Ascending aorta (tissue), 2 donors: ENCODE data around the gene WFS1. TPM values are rescaled to one million over a fixed set of nuclear protein-coding genes. Genes with fewer than 3 reads are reported as not detected.

Source experiments
- DNase-seq, 2 donors: peaks; one replicate each; pipeline ENCODE4 v3.0.0-alpha.2; 2019; ENCODE audit warnings: low spot score in 2 of 2
- H3K27ac ChIP-seq, 2 donors: fragments of 200-600 bp; sonication (generic); one replicate each; pipeline ENCODE4 v1.5.1; 2016 to 2017; ENCODE audit warnings: mild to moderate bottlenecking in 1 of 2
- H3K27me3 ChIP-seq: fragments of 200-600 bp; sonication (generic); one replicate; pipeline ENCODE4 v1.5.1; 2017
- H3K36me3 ChIP-seq, 2 donors: fragments of 200-600 bp; sonication (generic); one replicate each; pipeline ENCODE4 v1.5.1; 2016
- H3K4me1 ChIP-seq, 2 donors: fragments of 200-600 bp; sonication (generic); one replicate each; pipeline ENCODE4 v1.5.1; 2016 to 2017; ENCODE audit warnings: mild to moderate bottlenecking in 1 of 2
- H3K4me3 ChIP-seq, 2 donors: fragments of 200-600 bp; sonication (generic); one replicate each; pipeline ENCODE4 v1.5.1; 2016 to 2017; ENCODE audit warnings: mild to moderate bottlenecking in 1 of 2
- H3K9me3 ChIP-seq, 2 donors: fragments of 200-600 bp; sonication (generic); one replicate each; pipeline ENCODE4 v1.5.1; 2016
- intact Hi-C: fragments of 100-400 bp; cut with DNase I; formaldehyde crosslinking; loops from one replicate; pipeline ENCODE4 v1.15.1; 2023
- total RNA-seq: library from RNA; depleted of rRNA; stranded (reverse); fragments of >200 nt; gene quantifications from one replicate; pipeline ENCODE4 v1.1.0, GENCODE V29; 2016
- TF ChIP-seq, protein P1 (sequence below), 3 experiments: fragments of 200-600 bp in 2 of 3; fragments of 450-650 bp in 1 of 3; sonication (generic) in 2 of 3; IDR thresholded peaks; one replicate each; pipeline ENCODE4 v1.5.1; 2016 to 2019; ENCODE audit warnings: antibody characterized with exemption in 3 of 3, mild to moderate bottlenecking in 1 of 3, moderate library complexity in 1 of 3

Gene WFS1
- total RNA-seq, 1 donor from 2014 or later = 166 TPM

DNA sequence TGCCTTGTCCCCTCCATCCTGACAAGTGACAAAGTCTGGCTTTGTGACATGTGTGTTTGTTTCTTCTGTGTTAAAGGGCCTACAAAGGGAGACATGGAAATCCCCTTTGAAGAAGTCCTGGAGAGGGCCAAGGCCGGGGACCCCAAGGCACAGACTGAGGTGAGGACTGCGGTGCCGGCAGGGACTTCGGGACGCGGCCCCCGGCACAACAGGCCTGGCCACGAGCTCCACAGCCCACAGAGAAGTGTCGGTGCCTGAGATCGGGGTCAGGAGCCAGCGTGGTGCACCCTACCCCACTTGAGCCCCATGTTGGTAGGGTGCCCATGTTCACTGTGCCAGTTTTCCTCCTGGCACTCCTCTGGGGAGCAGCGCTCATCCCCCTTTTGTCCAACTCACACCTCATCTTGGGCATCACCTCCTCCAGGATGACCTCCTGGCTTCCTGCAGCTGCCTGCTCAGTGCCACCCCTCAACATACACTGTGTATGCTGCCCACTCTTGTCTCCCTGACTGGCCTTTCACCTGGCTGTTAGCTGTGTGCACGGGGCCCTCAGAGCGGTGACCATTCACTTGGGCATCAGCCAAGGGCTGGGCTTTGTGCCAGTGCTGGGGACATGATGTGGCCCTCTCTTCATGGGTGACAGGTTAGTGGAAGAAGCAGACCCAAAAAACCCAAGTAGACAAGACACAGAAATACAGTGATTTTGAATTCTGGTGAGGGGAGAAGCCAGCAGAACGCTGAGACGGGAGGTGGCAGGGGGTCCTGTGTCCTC is 17.6 kb downstream of the WFS1 start:
- intact Hi-C loops = no loop called here
- TF ChIP-seq, protein P1, sequence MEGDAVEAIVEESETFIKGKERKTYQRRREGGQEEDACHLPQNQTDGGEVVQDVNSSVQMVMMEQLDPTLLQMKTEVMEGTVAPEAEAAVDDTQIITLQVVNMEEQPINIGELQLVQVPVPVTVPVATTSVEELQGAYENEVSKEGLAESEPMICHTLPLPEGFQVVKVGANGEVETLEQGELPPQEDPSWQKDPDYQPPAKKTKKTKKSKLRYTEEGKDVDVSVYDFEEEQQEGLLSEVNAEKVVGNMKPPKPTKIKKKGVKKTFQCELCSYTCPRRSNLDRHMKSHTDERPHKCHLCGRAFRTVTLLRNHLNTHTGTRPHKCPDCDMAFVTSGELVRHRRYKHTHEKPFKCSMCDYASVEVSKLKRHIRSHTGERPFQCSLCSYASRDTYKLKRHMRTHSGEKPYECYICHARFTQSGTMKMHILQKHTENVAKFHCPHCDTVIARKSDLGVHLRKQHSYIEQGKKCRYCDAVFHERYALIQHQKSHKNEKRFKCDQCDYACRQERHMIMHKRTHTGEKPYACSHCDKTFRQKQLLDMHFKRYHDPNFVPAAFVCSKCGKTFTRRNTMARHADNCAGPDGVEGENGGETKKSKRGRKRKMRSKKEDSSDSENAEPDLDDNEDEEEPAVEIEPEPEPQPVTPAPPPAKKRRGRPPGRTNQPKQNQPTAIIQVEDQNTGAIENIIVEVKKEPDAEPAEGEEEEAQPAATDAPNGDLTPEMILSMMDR (IDR thresholded peaks at IDR 0.05) = no peak
- Histone ChIP-seq H3K36me3 (peaks cover 52 to 87% of the 10 kb centered on the region in 2 donors), H3K4me3 (no peak overlapping the region), H3K9me3 (no peaks in the 10 kb centered on the region), H3K27me3 (no peaks in the 10 kb centered on the region), H3K27ac (no peak overlapping the region), H3K4me1 (peaks cover 0 to 6% of the 10 kb centered on the region in 2 donors)
- DNase-seq = peak in 1 of 2 donors; percentile 40

DNA sequence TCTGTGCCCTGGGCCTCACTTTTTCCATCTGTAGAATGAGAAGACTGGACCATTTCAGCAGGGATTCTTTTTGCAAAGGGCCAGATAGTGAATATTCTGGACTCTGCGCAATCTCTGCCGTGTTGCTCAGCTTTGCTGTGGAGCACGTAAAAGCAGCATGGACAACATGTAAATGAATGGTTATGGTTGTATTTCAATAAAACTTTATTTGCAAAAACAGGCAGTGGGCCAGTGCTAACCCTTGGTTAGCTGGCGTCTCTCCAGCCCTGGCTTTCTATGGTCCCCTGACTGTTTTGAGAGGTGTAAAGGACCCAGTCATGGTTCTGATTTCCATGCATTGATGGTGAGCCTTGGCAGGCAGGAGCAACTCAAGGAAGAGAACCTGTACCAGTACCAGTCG is 18.7 kb downstream of the WFS1 start:
- TF ChIP-seq, protein P1 (IDR thresholded peaks at IDR 0.05) = no peak
- Histone ChIP-seq H3K4me1 (no peaks in the 10 kb centered on the region), H3K27me3 (no peaks in the 10 kb centered on the region), H3K4me3 (no peak overlapping the region), H3K27ac (no peak overlapping the region), H3K36me3 (peaks cover 63 to 93% of the 10 kb centered on the region in 2 donors), H3K9me3 (no peaks in the 10 kb centered on the region)
- intact Hi-C loops = no loop called here
- peak in 1 of 2 donors; percentile 52 for DNase-seq

DNA sequence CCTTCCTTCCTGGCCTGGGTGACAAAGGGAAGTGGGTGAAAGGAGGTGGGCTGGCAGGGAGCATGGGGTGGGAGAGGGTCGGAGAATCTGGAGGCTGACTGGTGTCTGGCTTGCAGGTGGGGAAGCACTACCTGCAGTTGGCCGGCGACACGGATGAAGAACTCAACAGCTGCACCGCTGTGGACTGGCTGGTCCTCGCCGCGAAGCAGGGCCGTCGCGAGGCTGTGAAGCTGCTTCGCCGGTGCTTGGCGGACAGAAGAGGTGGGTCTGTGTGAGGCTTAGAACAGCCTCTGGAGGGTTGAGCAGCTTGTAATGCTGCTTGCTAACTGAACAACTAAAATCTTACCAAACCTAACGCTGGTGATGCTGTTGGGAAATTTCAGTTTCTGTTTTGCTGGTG is 19.2 kb downstream of the WFS1 start:
- intact Hi-C loops = no loop called here
- no peak overlapping the region for H3K4me3 ChIP-seq
- no peaks in the 10 kb centered on the region for H3K27me3 ChIP-seq
- H3K36me3 ChIP-seq = peaks cover 66 to 93% of the 10 kb centered on the region in 2 donors
- no peak overlapping the region for H3K27ac ChIP-seq
- DNase-seq = no peak
- H3K9me3 ChIP-seq = no peaks in the 10 kb centered on the region
- H3K4me1 ChIP-seq = no peaks in the 10 kb centered on the region
- TF ChIP-seq, protein P1 (IDR thresholded peaks at IDR 0.05) = no peak

DNA sequence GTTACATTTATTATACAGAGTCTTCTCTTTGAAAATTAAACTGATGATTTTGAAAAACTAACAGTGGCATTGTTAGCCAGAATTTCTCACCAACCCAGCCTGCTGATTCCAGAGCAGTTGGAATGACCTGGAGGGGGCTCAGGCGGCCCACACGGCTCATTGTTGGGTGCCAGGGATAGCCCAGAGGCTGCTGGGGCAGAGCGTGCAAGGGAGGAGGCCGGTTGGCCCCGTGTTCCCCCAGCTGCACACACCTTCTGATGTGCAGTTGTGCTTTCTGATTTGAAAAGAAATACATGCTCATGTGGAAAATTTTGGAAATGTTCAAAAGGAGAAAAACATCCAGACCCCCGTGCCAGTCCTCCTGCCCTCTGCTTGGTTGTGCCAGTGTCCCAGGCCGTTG is 20.6 kb downstream of the WFS1 start:
- TF ChIP-seq, protein P1 (IDR thresholded peaks at IDR 0.05) = no peak
- Histone ChIP-seq H3K27ac (no peak overlapping the region), H3K4me3 (no peak overlapping the region), H3K9me3 (no peaks in the 10 kb centered on the region), H3K4me1 (no peaks in the 10 kb centered on the region), H3K36me3 (peaks cover 72 to 98% of the 10 kb centered on the region in 2 donors), H3K27me3 (no peaks in the 10 kb centered on the region)
- DNase-seq = no peak
- intact Hi-C loops = no loop called here

DNA sequence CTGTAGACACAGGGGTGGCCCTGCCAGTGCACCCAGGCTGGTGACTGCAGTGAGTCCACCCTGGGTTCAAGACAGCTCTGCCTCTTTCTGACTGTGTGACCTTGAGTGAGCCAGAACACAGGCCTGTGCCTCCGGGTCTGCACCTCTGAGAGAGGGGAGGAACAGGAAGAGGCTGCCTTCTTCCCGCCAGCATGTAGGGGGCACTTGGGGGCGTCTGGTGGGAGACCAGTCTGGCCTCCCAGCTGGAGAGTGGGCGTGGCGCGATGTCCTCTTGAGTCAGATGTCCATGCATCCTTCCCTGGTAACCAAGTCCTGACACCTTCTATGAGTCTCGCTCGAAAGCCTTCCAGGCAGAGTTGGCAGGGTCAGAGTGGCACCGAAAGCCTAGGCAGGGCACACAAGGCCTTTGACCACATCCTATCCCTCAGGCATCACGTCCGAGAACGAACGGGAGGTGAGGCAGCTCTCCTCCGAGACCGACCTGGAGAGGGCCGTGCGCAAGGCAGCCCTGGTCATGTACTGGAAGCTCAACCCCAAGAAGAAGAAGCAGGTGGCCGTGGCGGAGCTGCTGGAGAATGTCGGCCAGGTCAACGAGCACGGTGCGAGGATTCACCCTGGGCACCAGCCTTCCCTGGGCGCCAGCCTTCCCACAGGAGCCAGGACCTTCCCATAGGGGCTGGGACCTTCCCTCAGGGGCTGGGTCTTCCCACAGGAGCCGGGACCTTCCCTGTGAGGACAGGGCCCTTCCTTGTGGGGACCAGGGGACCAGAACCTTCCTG is 21.3 kb downstream of the WFS1 start:
- intact Hi-C loops = no loop called here
- H3K4me3 ChIP-seq = no peak overlapping the region
- H3K4me1 ChIP-seq = no peaks in the 10 kb centered on the region
- no peak for DNase-seq
- no peaks in the 10 kb centered on the region for H3K9me3 ChIP-seq
- H3K36me3 ChIP-seq = peaks cover 77 to 98% of the 10 kb centered on the region in 2 donors
- H3K27ac ChIP-seq = no peak overlapping the region
- TF ChIP-seq, protein P1 (IDR thresholded peaks at IDR 0.05) = no peak
- no peaks in the 10 kb centered on the region for H3K27me3 ChIP-seq
